Heart left ventricle (tissue), 16 donors: ENCODE data around the gene CNPY1. TPM values are rescaled to one million over a fixed set of nuclear protein-coding genes. Genes with fewer than 3 reads are reported as not detected.
A peak's percentile ranks its signal among the peaks of the same experiment; 100 is the strongest.

ENCODE experiments used
- ATAC-seq, 4 donors: fragments of 200-7000 bp; cut with Tn5 transposase; one replicate each; pipeline ENCODE4 v1.9.1; 2020 to 2022; ENCODE audit warnings: moderate library complexity in 4 of 4, mild to moderate bottlenecking in 3 of 4, moderate number of reproducible peaks in 1 of 4
- DNase-seq, 5 donors: peaks; one replicate each; pipeline ENCODE4 v3.0.0-alpha.2; 2020
- H3K27ac ChIP-seq, 12 donors: fragments of 200-600 bp; sonication (generic) in 4 of 12; one replicate each; pipeline versions ENCODE4 v1.5.0 to v1.8.0; 2016 to 2022; ENCODE audit warnings: mild to moderate bottlenecking in 2 of 12
- H3K27me3 ChIP-seq, 9 donors: fragments of 200-600 bp; sonication (generic) in 2 of 9; one replicate each; pipeline versions ENCODE4 v1.5.1 to v1.8.0; 2016 to 2022; ENCODE audit warnings: mild to moderate bottlenecking in 3 of 9
- H3K36me3 ChIP-seq, 9 donors: fragments of 200-600 bp; sonication (generic) in 2 of 9; one replicate each; pipeline versions ENCODE4 v1.5.0 to v1.8.0; 2018 to 2022; ENCODE audit warnings: mild to moderate bottlenecking in 2 of 9
- H3K4me1 ChIP-seq, 12 donors: fragments of 200-600 bp; sonication (generic) in 4 of 12; one replicate each; pipeline versions ENCODE4 v1.5.0 to v1.8.0; 2016 to 2022; ENCODE audit warnings: mild to moderate bottlenecking in 3 of 12
- H3K4me3 ChIP-seq, 12 donors: fragments of 200-600 bp; sonication (generic) in 4 of 12; one replicate each; pipeline versions ENCODE4 v1.5.0 to v1.8.0; 2017 to 2022; ENCODE audit warnings: mild to moderate bottlenecking in 9 of 12, moderate library complexity in 4 of 12
- H3K9me3 ChIP-seq, 12 donors: fragments of 200-600 bp; sonication (generic) in 4 of 12; one replicate each; pipeline versions ENCODE4 v1.5.0 to v1.8.0; 2016 to 2022; ENCODE audit warnings: mild to moderate bottlenecking in 1 of 12
- POLR2A ChIP-seq, 2 donors: fragments of 450-650 bp; IDR thresholded peaks; one replicate each; pipeline ENCODE4 v1.6.1; 2017; ENCODE audit warnings: antibody characterized with exemption in 2 of 2, mild to moderate bottlenecking in 2 of 2, moderate library complexity in 2 of 2
- WGBS, 4 donors: extraction: QIAGEN DNeasy Blood & Tissue Kit in 2 of 4; methylation state at CpG; one replicate each; pipeline versions ENCODE4 v1.1.5 to v1.1.7; 2013 to 2018; 5-methylcytosine and 5-hydroxymethylcytosine counted together
- intact Hi-C, 10 donors: fragments of 100-400 bp; cut with DNase I; formaldehyde crosslinking; loops; one replicate each; pipeline versions ENCODE4 v1.11.1 to v1.14.2; 2022
- polyA plus RNA-seq, 2 donors: library from polyadenylated mRNA; stranded (reverse); fragments of 200-250 nt; gene quantifications; one replicate each; pipeline ENCODE4 v1.2.3, GENCODE V29; 2013
- total RNA-seq, 9 donors: library from RNA; depleted of rRNA in 2 of 9; stranded (reverse); fragments of >200 nt in 2 of 9; fragmentation: NEBNext Ultra II Directional in 3 of 9; extraction: Animal tissue kit (Norgen Biotek cat#: 25700) in 3 of 9; gene quantifications; one replicate each; pipeline versions ENCODE4 v1.1.0 to v1.2.4, GENCODE V29; 2016 to 2023
- TF ChIP-seq, protein P1 (sequence below), 12 donors: fragments of 200-600 bp; sonication (generic) in 4 of 12; IDR thresholded peaks; one replicate each; pipeline versions ENCODE4 v1.5.0 to v1.8.0; 2018 to 2022; ENCODE audit warnings: antibody characterized with exemption in 12 of 12, mild to moderate bottlenecking in 5 of 12
- donor health status: ischemic (EF 13 %, LVEDD 7.1; RV severe dilation, severe dysfunction).
- donor health status: healthy with polysubstance abuse.
- donor health status: DM: no; HTN: yes; CAD: no.
- donor health status: DM: no; HTN: no; CAD: no.
- donor health status: ischemic (EF 25% LVEDD 6.9; RV normal size, moderate dysfunction).
- donor health status: ischemic (EF 25% LVEDD 5.7; RV mildly dilated, moderate dysfunction).
- donor health status: healthy.
- donor health status: DM: yes; HTN: yes; CAD: no.
- donor health status: ischemic (EF 35%, LVEDD 5.7; RV mildly dilated, moderate dysfunction).
- donor health status: nonischemic (EF 11% LVEDD 7.7; RV severe dilation, severe dysfunction).
- donor health status: DM: yes; HTN: yes; CAD: no.
- donor health status: PGD.
- donor health status: ischemic (EF 29% LVEDD 5.4; RV normal size, mild dysfunction).
- donor health status: nonischemic (EF 23%, LVEDD 6.1; RV moderate dilation, normal function).

Gene CNPY1
- total and polyA plus RNA-seq, 11 donors, result not detected

DNA sequence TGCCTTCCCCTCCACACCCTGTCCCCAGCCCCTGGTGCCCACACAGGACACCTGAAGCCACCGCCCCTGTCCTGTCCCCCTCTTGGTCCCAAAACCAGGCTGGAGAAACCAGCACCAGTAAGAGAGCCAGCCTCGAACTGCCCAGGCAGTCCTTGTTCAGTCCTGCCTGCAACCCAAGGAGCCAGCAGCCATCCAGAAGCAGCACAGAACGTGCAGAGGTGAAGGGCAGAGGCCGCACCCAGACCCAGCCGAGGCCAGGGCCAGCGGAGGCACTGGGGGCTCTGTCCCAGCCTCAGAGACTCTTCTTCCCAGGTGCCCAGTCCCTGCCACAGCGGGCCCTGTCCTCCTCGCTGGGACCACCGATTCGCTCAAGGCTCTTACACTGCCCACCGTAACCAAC is 23.3 kb upstream of the CNPY1 start:
- Histone ChIP-seq H3K27me3 (peaks cover 0 to 7% (median 0%) of the 10 kb centered on the region in 9 donors), H3K36me3 (no peaks in the 10 kb centered on the region), H3K4me3 (no peak overlapping the region), H3K4me1 (no peaks in the 10 kb centered on the region), H3K9me3 (no peaks in the 10 kb centered on the region), H3K27ac (no peak overlapping the region)
- DNase-seq (no peak), ATAC-seq (no peak)
- no peak for TF ChIP-seq POLR2A (IDR thresholded peaks at IDR 0.05)
- TF ChIP-seq, protein P1, sequence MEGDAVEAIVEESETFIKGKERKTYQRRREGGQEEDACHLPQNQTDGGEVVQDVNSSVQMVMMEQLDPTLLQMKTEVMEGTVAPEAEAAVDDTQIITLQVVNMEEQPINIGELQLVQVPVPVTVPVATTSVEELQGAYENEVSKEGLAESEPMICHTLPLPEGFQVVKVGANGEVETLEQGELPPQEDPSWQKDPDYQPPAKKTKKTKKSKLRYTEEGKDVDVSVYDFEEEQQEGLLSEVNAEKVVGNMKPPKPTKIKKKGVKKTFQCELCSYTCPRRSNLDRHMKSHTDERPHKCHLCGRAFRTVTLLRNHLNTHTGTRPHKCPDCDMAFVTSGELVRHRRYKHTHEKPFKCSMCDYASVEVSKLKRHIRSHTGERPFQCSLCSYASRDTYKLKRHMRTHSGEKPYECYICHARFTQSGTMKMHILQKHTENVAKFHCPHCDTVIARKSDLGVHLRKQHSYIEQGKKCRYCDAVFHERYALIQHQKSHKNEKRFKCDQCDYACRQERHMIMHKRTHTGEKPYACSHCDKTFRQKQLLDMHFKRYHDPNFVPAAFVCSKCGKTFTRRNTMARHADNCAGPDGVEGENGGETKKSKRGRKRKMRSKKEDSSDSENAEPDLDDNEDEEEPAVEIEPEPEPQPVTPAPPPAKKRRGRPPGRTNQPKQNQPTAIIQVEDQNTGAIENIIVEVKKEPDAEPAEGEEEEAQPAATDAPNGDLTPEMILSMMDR (IDR thresholded peaks at IDR 0.05), result no peak
- intact Hi-C loops, result no loop called here
- 84 to 89% (median 87%) methylated on average over 11 of the region's 11 CpGs for WGBS, 4 donors

DNA sequence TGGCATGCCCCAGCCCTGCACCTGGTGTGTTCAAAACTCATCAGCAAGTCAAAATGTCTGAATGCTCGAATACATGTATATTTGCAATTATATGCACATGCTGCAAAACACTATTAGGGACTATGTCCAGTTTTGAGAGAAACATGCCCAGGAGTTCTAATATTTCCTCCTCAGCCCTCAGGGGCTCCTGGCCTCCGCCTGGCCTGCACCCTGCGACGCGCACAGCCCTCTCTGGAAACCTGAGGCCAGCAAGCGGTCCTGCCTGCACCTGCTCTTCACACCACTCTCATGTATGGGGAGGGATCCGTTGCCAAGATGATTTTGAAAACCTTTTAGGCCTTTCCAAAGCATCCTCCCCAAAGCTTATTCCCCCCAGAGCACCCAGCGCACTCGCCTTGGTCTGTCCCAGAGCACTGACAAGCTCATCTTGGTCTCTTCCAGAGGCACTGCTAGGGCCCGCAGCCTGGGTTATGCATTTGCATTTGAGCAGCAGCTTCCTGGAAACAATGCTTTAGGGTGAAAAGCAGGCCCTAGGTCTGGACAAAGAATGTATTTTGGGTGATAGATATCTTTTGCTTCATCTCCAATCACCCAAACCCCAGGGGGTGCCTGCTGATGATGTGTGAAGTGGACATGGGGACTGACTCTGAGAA is 22.6 kb upstream of the CNPY1 start:
- Histone ChIP-seq H3K27ac (no peak overlapping the region), H3K4me1 (no peaks in the 10 kb centered on the region), H3K4me3 (no peak overlapping the region), H3K27me3 (peaks cover 0 to 7% (median 0%) of the 10 kb centered on the region in 9 donors), H3K9me3 (no peaks in the 10 kb centered on the region), H3K36me3 (no peaks in the 10 kb centered on the region)
- ATAC-seq (no peak), DNase-seq (no peak)
- TF ChIP-seq POLR2A (IDR thresholded peaks at IDR 0.05), result no peak
- TF ChIP-seq, protein P1 (IDR thresholded peaks at IDR 0.05), result no peak
- WGBS, 4 donors, result 78 to 85% (median 83%) methylated on average over 10 of the region's 10 CpGs
- intact Hi-C loops, result no loop called here

DNA sequence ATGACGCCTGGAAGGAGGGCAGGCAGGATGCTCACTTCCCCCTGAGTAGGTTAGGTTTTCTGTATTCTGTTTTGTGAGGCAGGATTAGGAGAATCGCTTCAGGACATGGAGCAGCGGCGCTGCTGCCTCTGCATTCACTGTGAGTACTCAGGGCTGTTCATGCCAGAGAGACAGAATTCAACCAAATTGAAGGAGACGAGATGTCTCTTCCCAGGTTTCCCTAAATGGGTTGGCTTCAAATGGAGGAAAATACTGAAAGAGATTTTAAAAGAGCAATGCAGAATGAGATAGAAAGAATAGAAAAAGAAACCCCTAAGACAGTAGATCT is 21.9 kb upstream of the CNPY1 start:
- peaks cover 0 to 7% (median 0%) of the 10 kb centered on the region in 9 donors for H3K27me3 ChIP-seq
- intact Hi-C loops, result no loop called here

DNA sequence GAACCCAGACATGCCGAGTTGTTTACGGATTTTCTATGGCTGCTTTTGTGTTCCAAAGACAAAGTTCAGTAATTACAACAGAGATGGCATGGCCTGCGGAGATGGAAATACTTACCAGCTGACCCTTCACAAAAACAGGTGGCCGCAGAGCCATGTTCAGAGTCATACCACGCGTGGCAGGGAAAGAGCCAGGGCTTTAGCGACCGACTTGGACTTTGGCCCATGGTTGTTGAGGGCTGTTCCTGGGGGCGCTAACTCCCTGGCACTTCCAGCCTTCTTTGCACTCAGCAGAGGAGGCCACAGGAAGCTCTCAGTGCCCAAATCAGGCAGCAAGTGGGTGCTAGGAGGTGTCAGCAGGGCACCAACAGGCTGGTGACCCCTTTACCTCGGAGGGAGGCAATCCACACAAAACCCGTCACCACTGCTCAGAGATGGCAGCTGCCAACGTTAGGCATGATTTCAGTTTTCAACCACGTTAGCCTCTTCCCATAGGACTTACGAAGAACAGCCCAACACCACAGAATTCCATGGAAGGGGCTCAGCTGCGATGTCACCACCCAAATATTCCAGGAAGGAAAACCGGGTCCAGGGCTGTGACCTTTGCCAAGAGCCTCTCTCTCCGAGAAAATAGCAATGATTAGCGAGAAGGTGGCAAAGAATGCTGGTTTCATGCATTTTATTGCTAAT is 21.4 kb upstream of the CNPY1 start:
- no peaks in the 10 kb centered on the region for H3K9me3 ChIP-seq
- intact Hi-C loops, result no loop called here
- H3K27me3 ChIP-seq, result peaks cover 0 to 7% (median 0%) of the 10 kb centered on the region in 9 donors
- WGBS, 4 donors, result 63 to 76% (median 72%) methylated on average over 16 to 18 of the region's 18 CpGs
- H3K27ac ChIP-seq, result no peak overlapping the region
- ATAC-seq (no peak), DNase-seq (peak in 1 of 5 donors; percentile 11)
- H3K4me3 ChIP-seq, result no peak overlapping the region
- TF ChIP-seq, protein P1 (IDR thresholded peaks at IDR 0.05), result no peak
- no peak for TF ChIP-seq POLR2A (IDR thresholded peaks at IDR 0.05)
- no peaks in the 10 kb centered on the region for H3K4me1 ChIP-seq
- no peaks in the 10 kb centered on the region for H3K36me3 ChIP-seq

More for the DNA sequence above, 21.9 kb upstream of the CNPY1 start:
- no peak overlapping the region for H3K4me3 ChIP-seq
- TF ChIP-seq, protein P1 (IDR thresholded peaks at IDR 0.05), result no peak
- TF ChIP-seq POLR2A (IDR thresholded peaks at IDR 0.05), result no peak
- no peak for ATAC-seq
- H3K9me3 ChIP-seq, result no peaks in the 10 kb centered on the region
- no peaks in the 10 kb centered on the region for H3K4me1 ChIP-seq
- DNase-seq, result no peak
- 61 to 70% (median 64%) methylated on average over 5 of the region's 5 CpGs for WGBS, 4 donors
- no peaks in the 10 kb centered on the region for H3K36me3 ChIP-seq
- H3K27ac ChIP-seq, result no peak overlapping the region
